ENCODE results near the gene HOXD11.
A peak's percentile ranks its signal among the peaks of the same experiment; 100 is the strongest.

DNA sequence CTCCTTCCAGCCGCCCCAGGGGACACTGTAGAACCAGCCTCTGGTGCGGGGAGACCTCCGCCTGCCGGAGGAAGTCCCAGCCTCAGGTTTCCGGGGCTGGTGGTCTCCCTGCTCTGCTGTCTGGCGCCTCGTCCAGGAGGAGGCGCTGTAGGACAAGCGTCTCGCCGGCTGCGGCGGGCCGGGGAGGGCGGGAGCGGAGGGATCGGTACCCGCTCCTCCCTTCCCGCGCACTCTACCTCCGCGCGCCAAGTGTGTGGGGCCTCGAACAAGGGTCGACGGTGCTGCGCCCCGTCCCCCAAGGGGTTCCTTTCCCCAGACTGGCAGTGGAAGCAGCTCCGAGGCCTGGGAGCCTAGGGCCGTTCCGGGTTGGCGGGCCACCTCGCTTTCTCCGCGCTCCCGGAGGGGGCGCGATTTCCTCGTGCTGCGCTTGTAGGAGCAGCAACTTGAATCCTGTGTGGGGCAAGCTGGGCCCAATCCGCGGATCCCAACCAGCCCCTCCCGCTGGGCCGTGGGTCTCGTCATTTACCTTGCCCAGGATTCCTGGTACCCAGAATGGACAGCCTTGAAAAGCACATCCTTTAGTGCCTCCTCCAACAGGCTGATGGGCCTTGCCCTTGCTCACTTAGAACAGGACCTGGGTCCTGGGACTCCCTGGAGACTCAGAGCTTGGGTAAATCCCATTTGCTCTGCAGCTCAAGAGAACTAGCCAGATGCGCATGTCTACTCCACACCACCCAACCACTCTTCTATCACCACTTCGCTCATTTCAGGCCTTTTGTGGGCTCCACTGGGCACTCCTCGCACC is 33.6 kb downstream of the HOXD11 start:
- peak; percentile 71 to 89 (median 88) for TF ChIP-seq CTCF (IDR thresholded peaks at IDR 0.05)
- no peak for TF ChIP-seq POLR2AphosphoS5 (IDR thresholded peaks at IDR 0.05)
